ES-I3 (cell line): ENCODE measurements around the gene CLNK.
A peak's percentile ranks its signal among the peaks of the same experiment; 100 is the strongest.

Experiments used
- H3K36me3 ChIP-seq: 2 replicates; pipeline ENCODE4 v1.6.1; 2013; ENCODE audit warnings: mild to moderate bottlenecking, low read length, control low read depth, moderate library complexity; ENCODE audit not compliant: insufficient read depth
- H3K4me1 ChIP-seq: 2 replicates; pipeline ENCODE4 v1.6.1; 2013; ENCODE audit warnings: mild to moderate bottlenecking, control low read depth, low read length; ENCODE audit not compliant: insufficient read depth
- H3K9ac ChIP-seq: 2 replicates; pipeline ENCODE4 v1.6.1; 2013; ENCODE audit warnings: low read depth, mild to moderate bottlenecking, low read length, moderate library complexity
- H3K9me3 ChIP-seq: 2 replicates; pipeline ENCODE4 v1.6.1; 2013; ENCODE audit warnings: mild to moderate bottlenecking, low read length, moderate library complexity; ENCODE audit not compliant: control insufficient read depth, insufficient read depth

CLNK gene

DNA sequence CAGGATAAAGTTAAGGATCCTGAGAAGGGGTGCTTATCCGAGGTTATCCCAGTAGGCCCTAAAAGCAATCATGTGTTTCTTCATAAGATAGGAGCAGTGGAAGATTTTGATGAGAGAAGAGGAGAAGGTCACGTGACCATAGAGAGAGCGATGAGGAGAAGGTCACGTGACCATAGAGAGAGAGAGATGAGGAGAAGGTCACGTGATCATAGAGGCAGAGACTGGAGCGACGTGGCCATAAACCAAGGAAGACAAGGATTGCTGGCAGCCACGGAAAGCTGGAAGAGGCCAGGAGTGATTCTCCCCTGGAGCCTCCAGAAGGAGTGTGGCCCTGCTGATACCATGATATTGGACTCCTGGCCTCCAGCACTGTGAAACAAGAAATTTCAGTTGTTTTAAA, 188.9 kb downstream of the CLNK start:
- Histone ChIP-seq H3K9ac (no peak overlapping the region; the same call in 1 of the 2 replicates), H3K36me3 (no peaks in the 10 kb centered on the region), H3K9me3 (no peaks in the 10 kb centered on the region), H3K4me1 (peaks cover 19% of the 10 kb centered on the region)

DNA sequence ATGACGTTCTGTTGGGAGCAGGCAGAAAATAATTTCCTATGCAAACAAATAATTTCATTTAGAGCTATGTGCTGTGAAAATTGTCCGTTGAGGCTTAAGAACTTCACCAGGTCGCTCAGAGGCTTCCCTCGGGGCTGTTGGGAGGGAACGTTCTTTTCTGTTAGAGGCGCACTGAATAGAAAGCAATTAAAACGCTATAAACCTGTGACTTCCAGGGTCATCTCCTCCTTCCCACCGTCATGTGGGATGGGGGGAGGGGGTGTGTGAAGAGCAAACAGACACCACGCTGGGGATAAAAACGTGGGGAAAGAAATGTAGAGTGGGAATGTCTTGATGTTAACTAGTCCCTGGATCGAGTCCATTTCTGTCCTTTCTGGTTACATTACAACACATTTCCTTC, 192.1 kb downstream of the CLNK start:
- Histone ChIP-seq H3K9me3 (no peaks in the 10 kb centered on the region), H3K36me3 (no peaks in the 10 kb centered on the region), H3K4me1 (peaks cover 19% of the 10 kb centered on the region), H3K9ac (no peak overlapping the region)

DNA sequence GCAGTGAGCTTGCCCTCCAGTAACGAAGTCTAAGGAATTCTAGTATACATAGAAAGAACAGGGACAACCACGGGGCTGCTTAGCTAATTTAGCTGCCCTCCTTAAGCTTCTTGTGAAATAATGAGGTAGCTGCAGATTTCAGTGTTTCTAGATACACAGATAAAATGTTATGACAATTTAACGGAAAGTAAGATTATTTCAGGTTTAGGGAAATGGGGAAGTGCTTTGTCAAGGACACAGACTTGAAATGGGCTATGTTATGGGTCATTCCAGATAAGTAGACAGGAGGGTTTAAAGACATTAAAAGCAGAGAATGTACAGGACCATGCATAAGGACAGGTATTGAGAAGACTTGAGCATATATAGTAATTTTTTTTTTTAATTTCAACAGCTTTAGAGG, 193.2 kb downstream of the CLNK start:
- Histone ChIP-seq H3K36me3 (no peaks in the 10 kb centered on the region), H3K9ac (no peak overlapping the region), H3K9me3 (no peaks in the 10 kb centered on the region), H3K4me1 (peaks cover 12% of the 10 kb centered on the region)

DNA sequence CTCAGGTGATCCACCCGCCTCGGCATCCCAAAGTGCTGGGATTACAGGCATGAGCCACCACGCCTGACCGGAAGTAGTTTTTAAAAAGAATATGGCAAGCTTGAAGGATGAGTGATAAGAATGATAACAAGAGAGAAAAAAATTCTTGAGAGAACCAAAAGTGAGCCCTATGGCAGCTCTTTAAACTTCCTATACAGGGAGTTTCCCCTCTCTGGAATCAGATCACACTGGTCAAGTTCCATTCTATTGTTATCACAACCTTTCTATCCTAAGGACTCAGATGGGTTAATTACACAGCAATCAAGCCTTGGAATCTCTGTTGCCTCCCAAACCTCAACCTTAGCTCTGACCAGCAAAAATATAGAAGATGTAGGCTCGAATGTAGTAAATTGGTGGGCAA, 193.6 kb downstream of the CLNK start:
- no peaks in the 10 kb centered on the region for H3K9me3 ChIP-seq
- H3K9ac ChIP-seq, result no peak overlapping the region

DNA sequence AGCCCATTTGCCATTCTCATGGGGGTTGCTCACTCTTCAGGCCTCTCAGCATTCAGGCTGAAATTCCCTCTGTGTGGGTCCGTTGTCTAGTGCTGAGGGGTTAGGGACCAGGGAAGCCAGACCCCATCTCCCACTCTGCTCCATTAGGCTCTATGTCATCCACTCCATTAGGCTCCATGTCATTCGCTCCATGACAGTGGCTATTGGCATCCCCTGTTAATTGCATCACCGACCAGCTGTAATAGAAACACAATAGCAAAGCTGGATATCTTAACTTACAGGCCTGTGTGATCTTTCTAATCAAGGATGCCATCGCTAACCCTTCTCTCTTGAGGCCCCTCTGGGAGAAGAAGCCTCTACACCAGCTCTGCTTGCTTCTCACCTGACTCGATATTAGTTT, 201.7 kb downstream of the CLNK start:
- no peaks in the 10 kb centered on the region for H3K9me3 ChIP-seq
- no peaks in the 10 kb centered on the region for H3K36me3 ChIP-seq
- H3K9ac ChIP-seq, result no peak overlapping the region
- H3K4me1 ChIP-seq, result no peaks in the 10 kb centered on the region

More for the DNA sequence above, 193.6 kb downstream of the CLNK start:
- H3K4me1 ChIP-seq, result peaks cover 10% of the 10 kb centered on the region; the same call in 1 of the 2 replicates
- no peaks in the 10 kb centered on the region for H3K36me3 ChIP-seq

DNA sequence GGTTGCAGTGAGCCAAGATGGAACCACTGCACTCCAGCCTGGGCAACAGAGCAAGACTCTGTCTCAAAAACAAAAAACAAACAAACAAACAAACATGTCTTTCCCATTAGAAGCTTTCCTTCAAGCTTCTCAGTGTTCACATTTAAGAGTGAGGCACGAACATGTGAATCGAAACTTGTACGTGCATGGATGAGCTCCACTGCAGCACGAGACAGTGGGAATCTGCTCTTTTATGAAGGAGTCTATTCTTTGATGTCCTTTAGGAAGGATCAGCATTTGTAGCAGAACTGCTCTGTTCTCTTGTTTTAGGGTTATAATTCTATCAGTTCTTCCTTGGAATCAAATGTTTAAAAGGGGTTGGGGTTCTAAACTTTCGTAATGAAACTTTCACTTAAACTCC, 204.0 kb downstream of the CLNK start:
- Histone ChIP-seq H3K36me3 (no peaks in the 10 kb centered on the region), H3K4me1 (no peaks in the 10 kb centered on the region), H3K9ac (no peak overlapping the region), H3K9me3 (no peaks in the 10 kb centered on the region)

DNA sequence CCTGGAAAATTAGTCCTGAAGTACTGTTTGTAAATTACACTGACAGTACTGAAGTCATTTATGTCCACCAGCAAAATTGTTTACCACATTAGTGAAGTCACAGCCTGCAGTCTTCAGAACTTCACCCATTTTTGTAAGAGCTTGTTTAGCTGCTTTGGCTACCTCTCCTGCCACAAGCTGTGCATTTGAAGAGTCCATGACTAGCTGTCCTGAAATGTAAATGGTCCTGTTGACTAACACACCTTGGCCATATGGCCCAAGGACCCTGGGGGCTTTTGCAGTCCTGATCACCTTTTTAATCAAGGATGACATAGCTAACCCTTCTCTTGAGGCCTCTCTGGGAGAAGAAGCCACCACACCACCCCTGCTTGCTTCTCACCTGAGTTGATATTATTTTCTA, 205.9 kb downstream of the CLNK start:
- Histone ChIP-seq H3K9me3 (no peaks in the 10 kb centered on the region), H3K4me1 (no peaks in the 10 kb centered on the region)

DNA sequence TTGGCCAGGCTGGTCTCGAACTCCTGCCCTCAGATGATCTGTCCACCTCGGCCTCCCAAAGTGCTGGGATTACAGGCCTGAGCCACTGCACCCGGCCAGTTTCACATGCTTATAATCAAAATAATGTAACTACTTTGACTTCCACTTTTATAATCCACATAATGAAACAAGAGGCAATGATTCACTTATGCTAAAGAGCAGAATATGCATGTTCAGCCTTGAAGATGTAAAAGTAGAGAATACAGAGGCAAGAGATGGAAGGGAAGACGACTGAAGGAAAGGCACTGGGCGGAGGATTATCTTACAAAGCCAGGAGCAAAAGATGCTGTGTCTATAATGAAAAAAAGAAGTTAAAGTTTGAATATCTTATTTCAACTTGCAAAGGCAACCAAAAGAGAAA, 214.1 kb downstream of the CLNK start:
- H3K4me1 ChIP-seq, result no peaks in the 10 kb centered on the region

More for the DNA sequence above, 205.9 kb downstream of the CLNK start:
- H3K9ac ChIP-seq, result no peak overlapping the region
- H3K36me3 ChIP-seq, result no peaks in the 10 kb centered on the region

DNA sequence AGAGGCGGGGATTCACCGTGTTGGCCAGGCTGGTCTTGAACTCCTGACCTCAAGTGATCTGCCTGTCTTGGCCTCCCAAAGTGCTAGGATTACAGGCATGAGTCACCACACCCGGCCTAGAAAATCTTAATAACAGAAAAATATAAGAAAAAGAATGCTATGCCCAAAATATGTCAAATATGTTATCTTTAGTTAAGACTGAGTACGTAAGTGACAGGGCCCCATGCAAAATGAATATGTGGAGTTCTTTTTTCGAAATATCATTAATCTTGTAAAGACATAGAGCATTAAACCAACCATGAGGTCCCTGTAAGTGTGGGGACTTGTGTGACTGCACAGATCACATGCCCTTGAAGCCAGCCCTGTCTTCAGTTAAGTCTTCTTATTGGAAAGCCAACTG, 218.4 kb downstream of the CLNK start:
- H3K9ac ChIP-seq, result no peak overlapping the region
- no peaks in the 10 kb centered on the region for H3K4me1 ChIP-seq
- H3K36me3 ChIP-seq, result no peaks in the 10 kb centered on the region
- no peaks in the 10 kb centered on the region for H3K9me3 ChIP-seq

More for the DNA sequence above, 214.1 kb downstream of the CLNK start:
- H3K9me3 ChIP-seq, result no peaks in the 10 kb centered on the region
- no peak overlapping the region for H3K9ac ChIP-seq
- H3K36me3 ChIP-seq, result no peaks in the 10 kb centered on the region

DNA sequence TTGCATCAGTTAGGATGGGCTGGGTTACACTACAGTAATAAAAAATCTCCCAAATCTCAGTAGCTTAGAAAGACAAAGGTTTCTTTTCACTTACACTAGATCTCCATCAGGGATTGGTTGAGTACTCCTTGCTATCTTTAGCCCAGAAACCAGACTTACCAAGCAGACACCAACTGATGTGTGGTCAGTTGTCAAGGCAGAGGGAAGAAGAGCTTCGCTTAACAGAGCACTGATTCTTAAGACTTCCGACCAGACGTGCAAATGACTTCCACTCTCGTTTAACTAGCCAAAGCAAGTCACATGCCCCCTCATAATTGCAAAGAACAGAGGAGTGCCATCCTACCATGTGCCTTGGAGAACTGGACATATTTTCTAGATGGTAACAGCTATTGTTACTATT, 221.7 kb downstream of the CLNK start:
- Histone ChIP-seq H3K9me3 (no peaks in the 10 kb centered on the region), H3K9ac (no peak overlapping the region), H3K36me3 (no peaks in the 10 kb centered on the region), H3K4me1 (no peaks in the 10 kb centered on the region)

DNA sequence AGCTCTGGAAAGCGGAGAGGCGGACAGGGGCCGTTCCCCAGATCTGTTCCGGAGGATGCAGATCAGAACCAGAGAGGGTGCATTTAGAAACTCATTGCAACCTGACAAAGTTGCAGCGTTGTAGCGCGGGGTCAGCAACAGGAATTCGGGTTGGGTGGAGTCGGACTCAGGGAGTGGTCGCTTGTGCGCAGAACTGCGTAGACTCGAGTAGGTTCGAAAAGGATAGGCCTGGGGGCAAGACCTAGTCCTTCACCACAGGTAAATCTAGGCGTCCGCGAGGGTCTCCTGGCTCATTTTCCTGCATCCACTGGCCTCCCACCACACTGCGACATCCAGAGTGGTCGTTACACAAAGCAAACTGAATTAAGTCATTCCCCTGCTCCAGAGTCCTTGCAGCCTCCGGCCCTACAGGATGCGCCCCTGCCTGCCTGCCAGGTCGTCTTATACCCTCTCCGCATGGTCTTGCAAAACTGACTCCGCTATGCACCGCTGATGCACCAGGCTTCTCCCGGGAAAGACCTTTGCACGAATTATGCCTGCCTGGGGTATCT, 222.6 kb downstream of the CLNK start:
- H3K4me1 ChIP-seq, result no peaks in the 10 kb centered on the region
- H3K9ac ChIP-seq, result peak overlapping the region; percentile 77
- H3K9me3 ChIP-seq, result no peaks in the 10 kb centered on the region
- H3K36me3 ChIP-seq, result no peaks in the 10 kb centered on the region

DNA sequence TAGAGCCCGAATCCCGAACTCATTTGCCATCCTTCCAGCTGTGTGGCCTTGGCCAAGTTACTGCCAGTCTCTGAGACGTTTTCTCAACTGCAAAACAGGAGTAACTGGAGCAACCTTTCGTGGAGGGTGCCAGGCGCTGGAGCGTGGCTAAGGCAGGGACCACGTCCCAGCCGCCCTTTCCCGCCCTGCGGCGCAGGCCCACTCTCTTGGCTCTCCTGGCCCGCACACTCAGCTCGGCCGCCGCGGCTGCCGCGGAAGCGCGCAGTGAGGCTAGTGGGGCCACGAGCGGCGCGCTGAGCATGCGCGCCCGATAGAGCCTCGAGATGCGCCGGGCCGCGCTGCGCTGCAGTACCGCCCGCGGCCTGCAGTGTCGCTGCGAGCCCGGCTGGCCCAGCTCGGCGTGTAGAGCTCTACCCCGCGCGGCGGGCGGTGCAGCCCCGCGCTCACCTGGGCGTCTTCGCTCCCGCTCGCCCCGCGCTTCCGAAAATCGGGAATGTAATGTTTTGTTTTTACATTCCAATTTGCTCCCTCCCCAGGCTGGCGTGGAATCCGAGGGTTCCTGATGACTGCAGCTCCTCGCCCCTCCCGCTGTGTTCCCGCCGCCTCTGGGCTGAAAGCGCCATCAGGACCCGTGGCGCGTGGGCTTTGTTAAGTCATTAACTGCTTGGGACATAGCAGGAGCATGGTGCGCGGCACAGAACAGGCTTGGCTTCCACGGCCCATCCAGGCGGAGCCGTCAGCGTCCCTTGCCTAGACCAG, 223.3 kb downstream of the CLNK start:
- H3K36me3 ChIP-seq, result no peaks in the 10 kb centered on the region
- H3K9ac ChIP-seq, result peak overlapping the region; percentile 77
- H3K4me1 ChIP-seq, result no peaks in the 10 kb centered on the region
- no peaks in the 10 kb centered on the region for H3K9me3 ChIP-seq

DNA sequence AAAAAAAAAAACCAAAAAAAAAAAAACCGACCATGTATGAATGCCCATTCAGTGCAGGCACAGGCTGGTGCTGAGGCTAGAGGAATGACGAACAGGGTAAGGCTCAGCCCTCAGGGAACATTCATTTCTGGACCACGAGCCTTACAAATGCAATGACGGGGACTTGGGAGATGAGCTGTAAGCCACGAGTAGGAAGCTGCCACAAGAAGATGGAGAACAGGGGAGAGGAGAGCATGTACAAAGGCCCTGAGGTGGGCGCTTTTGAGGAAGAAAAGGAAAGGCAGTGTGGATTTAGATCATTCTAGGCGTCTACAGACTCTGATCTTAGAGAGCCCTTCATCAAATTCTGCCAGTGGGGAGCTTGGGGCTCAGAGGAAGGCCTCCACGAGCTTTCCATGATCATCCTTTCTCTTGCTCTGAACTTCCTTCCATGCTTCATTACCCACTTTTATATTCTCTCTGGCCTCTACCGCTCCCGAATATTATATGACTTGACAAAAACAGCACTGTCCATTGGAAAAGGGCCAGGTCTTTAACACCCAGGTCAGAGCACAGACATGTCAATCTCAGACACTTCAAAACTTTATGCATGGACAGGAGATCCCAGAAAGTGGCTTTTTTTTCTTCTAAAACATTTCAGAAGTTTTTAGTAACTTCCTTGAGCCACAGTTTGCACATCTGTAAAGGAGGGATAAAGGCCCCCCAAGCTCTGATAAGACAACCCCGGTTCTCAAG, 224.1 kb downstream of the CLNK start:
- H3K36me3 ChIP-seq, result no peaks in the 10 kb centered on the region
- H3K4me1 ChIP-seq, result peaks cover 4% of the 10 kb centered on the region
- no peaks in the 10 kb centered on the region for H3K9me3 ChIP-seq
- H3K9ac ChIP-seq, result peak overlapping the region; percentile 77; the same call in 1 of the 2 replicates

DNA sequence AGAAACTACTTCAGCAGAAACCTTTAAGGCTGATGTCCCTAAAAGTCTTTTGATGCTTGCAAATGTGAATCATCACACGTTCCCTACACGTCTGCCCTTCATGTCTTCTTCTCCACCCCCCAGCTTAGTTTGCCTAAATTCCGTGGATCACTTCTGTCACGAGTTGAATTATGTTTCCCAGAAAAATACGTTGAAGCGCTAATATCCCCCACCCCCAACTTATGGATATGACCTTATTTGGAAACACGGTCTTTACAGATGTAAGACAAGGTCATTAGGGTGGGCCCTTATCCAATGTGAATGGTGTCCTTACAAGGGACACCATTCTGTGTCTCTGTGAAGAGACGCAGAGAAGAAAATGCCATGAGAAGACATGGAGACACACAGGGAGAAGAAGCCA, 225.3 kb downstream of the CLNK start:
- Histone ChIP-seq H3K4me1 (peaks cover 13% of the 10 kb centered on the region), H3K9me3 (no peaks in the 10 kb centered on the region), H3K36me3 (0 out of 2 replicates have a peak, but pooled peaks cover 4% of the 10 kb centered on the region), H3K9ac (no peak overlapping the region)

DNA sequence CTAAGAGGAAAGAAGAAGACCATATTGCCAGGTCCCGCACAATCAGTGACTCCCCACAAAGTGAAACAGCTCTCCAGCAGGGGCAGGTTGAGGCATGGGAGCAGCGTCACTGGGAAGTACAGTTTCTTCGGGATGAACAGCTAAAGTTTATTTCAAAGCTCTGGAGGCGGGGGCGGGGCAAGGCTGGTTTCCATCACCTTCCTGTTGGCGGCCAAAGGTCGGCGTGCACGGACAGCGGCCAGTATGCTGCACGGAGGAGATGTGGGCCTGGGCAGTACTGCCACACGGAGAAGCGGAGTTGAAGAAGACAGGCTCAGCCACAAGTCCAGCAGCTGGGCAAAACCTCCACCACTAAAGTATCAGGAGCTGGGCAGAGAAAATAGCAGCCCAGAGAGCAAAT, 226.4 kb downstream of the CLNK start:
- 0 out of 2 replicates have a peak, but pooled peaks cover 6% of the 10 kb centered on the region for H3K36me3 ChIP-seq
- H3K4me1 ChIP-seq, result peaks cover 13% of the 10 kb centered on the region
- peak overlapping the region; percentile 77; the same call in 1 of the 2 replicates for H3K9ac ChIP-seq
- no peaks in the 10 kb centered on the region for H3K9me3 ChIP-seq
